Activated CD4-positive, alpha-beta T cell treated with anti-CD3 and anti-CD28 coated beads, Interleukin-2, amount 10 ng/mL, durations not matched to agents 7 days and 5 days (primary cell): ENCODE results near the gene NDOR1. TPM values are rescaled to one million over a fixed set of nuclear protein-coding genes. Genes with fewer than 3 reads are reported as not detected.
"Not testable (repeated sequence)": the region's sequence is repeated elsewhere in the genome, so short reads cannot be mapped to it uniquely, and the experiment has no call there.

Experiments
- CTCF ChIA-PET: fragments of 350-600 bp; sonication (Branson Sonifier 250); formaldehyde crosslinking; loops from one replicate; lab custom pipeline; 2021; ENCODE audit warnings: antibody characterized with exemption; lab: Charles Lee
- POLR2A ChIA-PET: fragments of 350-600 bp; sonication (Branson Sonifier 250); formaldehyde crosslinking; loops from one replicate; lab custom pipeline; 2021; ENCODE audit warnings: antibody characterized with exemption; lab: Charles Lee
- DNase-seq: peaks from one replicate; pipeline ENCODE4 v3.0.0-alpha.2; 2020
- H3K27ac Mint-ChIP-seq: one replicate; pipeline ENCODE4 v1.8.0; 2021; ENCODE audit warnings: mild to moderate bottlenecking, moderate library complexity, mixed read lengths
- H3K27me3 Mint-ChIP-seq: one replicate; pipeline ENCODE4 v1.8.0; 2021; ENCODE audit warnings: mixed read lengths
- H3K36me3 Mint-ChIP-seq: one replicate; pipeline ENCODE4 v1.8.0; 2021; ENCODE audit warnings: low read depth, mixed read lengths
- H3K4me1 Mint-ChIP-seq: one replicate; pipeline ENCODE4 v1.8.0; 2021; ENCODE audit warnings: mixed read lengths
- H3K4me3 Mint-ChIP-seq: one replicate; pipeline ENCODE4 v1.8.0; 2021; ENCODE audit warnings: mild to moderate bottlenecking, moderate library complexity, mixed read lengths
- H3K9me3 Mint-ChIP-seq: one replicate; pipeline ENCODE4 v1.8.0; 2021; ENCODE audit warnings: mixed read lengths
- total RNA-seq, 2 experiments: library from RNA; stranded (reverse); gene quantifications; one replicate each; pipeline ENCODE4 v1.2.3, GENCODE V29; 2021

NDOR1 gene
- total RNA-seq, 2 experiments from 2014 or later = 38.4 to 44.2 TPM

GRCh38 chr9:137236238-137236935 is 30.9 kb downstream of the NDOR1 start:
- Mint-ChIP-seq H3K27me3 (no peaks in the 10 kb centered on the region), H3K27ac (no peak overlapping the region), H3K4me1 (peaks cover 14% of the 10 kb centered on the region), H3K36me3 (peaks cover 3% of the 10 kb centered on the region), H3K4me3 (no peak overlapping the region), H3K9me3 (no peaks in the 10 kb centered on the region)
- peak; percentile 91 for DNase-seq
- POLR2A ChIA-PET = interaction anchor here (0.5 kb wide), 1 partner anchor 115 kb away, joined by 3 read pairs; no protein-coding TSS in a partner anchor
- CTCF ChIA-PET = interaction anchor here (0.6 to 6.5 kb wide), 42 partner anchors 9 to 449 kb away, joined by 3 to 65 read pairs (median 4); partner anchors contain the start of genes CYSRT1, FUT7, LRRC26 and MAN1B1

- no peak for DNase-seq
- Mint-ChIP-seq H3K27ac (no peak overlapping the region), H3K36me3 (peaks cover 6% of the 10 kb centered on the region), H3K27me3 (no peaks in the 10 kb centered on the region), H3K4me3 (no peak overlapping the region), H3K9me3 (no peaks in the 10 kb centered on the region), H3K4me1 (peaks cover 14% of the 10 kb centered on the region)
- ChIA-PET CTCF (interaction anchor here (0.6 to 6.5 kb wide), 41 partner anchors 8 to 450 kb away, joined by 3 to 65 read pairs (median 4); partner anchors contain the start of genes CYSRT1, FUT7, LRRC26 and MAN1B1), POLR2A (no interaction called here)
Observed at GRCh38 chr9:137236936-137237421, 31.5 kb downstream of the NDOR1 start.

- Mint-ChIP-seq H3K27me3 (no peaks in the 10 kb centered on the region), H3K36me3 (peaks cover 16% of the 10 kb centered on the region), H3K4me1 (peaks cover 24% of the 10 kb centered on the region), H3K27ac (no peak overlapping the region), H3K9me3 (no peaks in the 10 kb centered on the region), H3K4me3 (no peak overlapping the region)
- DNase-seq = no peak
- CTCF ChIA-PET = interaction anchor here (1.1 to 6.5 kb wide), 10 partner anchors 9 to 209 kb away, joined by 3 to 65 read pairs (median 8); partner anchors contain the start of genes CYSRT1, NELFB, NPDC1 and RNF208
- POLR2A ChIA-PET = interaction anchor here (0.6 kb wide), 1 partner anchor 151 kb away, joined by 6 read pairs; the partner anchor contains the start of gene MAN1B1
Observed at GRCh38 chr9:137237759-137238726, 32.5 kb downstream of the NDOR1 start.

- H3K4me3 Mint-ChIP-seq = peak overlapping the region; percentile 74
- H3K27me3 Mint-ChIP-seq, POLR2A ChIA-PET, DNase-seq, H3K9me3 Mint-ChIP-seq: not testable (repeated sequence)
- H3K4me1 Mint-ChIP-seq = peaks cover 33% of the 10 kb centered on the region
- CTCF ChIA-PET = interaction anchor here (0.7 to 6.5 kb wide), 7 partner anchors 15 to 144 kb away, joined by 3 to 65 read pairs (median 3); partner anchors contain the start of genes CYSRT1, NELFB, RNF208 and RNF224
- peaks cover 24% of the 10 kb centered on the region for H3K36me3 Mint-ChIP-seq
- H3K27ac Mint-ChIP-seq = peak overlapping the region; percentile 85
Observed at GRCh38 chr9:137239541-137240200, 34.2 kb downstream of the NDOR1 start.

GRCh38 chr9:137240318-137240840 is 34.9 kb downstream of the NDOR1 start:
- DNase-seq = peak; percentile 75
- H3K27ac Mint-ChIP-seq = peak overlapping the region; percentile 85

GRCh38 chr9:137240841-137241489 is 35.5 kb downstream of the NDOR1 start, which contains the start of gene TUBB4B:
Gene TUBB4B (plus strand): TSS chr9:137241287. CDS start chr9:137241361, 74 bp downstream.
- ChIA-PET CTCF (interaction anchor here (0.6 to 6.5 kb wide), 9 partner anchors 13 to 206 kb away, joined by 3 to 65 read pairs (median 3); partner anchors contain the start of genes CYSRT1, MAN1B1, NELFB and RNF208), POLR2A (interaction anchor here (0.6 to 1.4 kb wide), 12 partner anchors 13 to 348 kb away, joined by 3 to 11 read pairs (median 4); partner anchors contain the start of genes EXD3, MAN1B1, NELFB and NOXA1)
- Mint-ChIP-seq H3K9me3 (no peaks in the 10 kb centered on the region), H3K27ac (peak within 1 kb of the TSS; percentile 92), H3K4me3 (peak within 1 kb of the TSS; percentile 88), H3K27me3 (no peaks in the 10 kb centered on the region), H3K36me3 (peaks cover 24% of the 10 kb centered on the region), H3K4me1 (peaks cover 33% of the 10 kb centered on the region)
- DNase-seq = peak; percentile 98

More at GRCh38 chr9:137240318-137240840, 34.9 kb downstream of the NDOR1 start:
- peak overlapping the region; percentile 74 for H3K4me3 Mint-ChIP-seq
- CTCF ChIA-PET = interaction anchor here (0.6 to 6.5 kb wide), 10 partner anchors 14 to 205 kb away, joined by 3 to 65 read pairs (median 3); partner anchors contain the start of genes CYSRT1, MAN1B1, NELFB and RNF208
- H3K4me1 Mint-ChIP-seq = peaks cover 33% of the 10 kb centered on the region
- no peaks in the 10 kb centered on the region for H3K27me3 Mint-ChIP-seq
- POLR2A ChIA-PET = interaction anchor here (0.6 to 1.4 kb wide), 12 partner anchors 13 to 349 kb away, joined by 3 to 11 read pairs (median 4); partner anchors contain the start of genes EXD3, MAN1B1, NELFB and NOXA1
- peaks cover 24% of the 10 kb centered on the region for H3K36me3 Mint-ChIP-seq
- H3K9me3 Mint-ChIP-seq = no peaks in the 10 kb centered on the region

- Mint-ChIP-seq H3K36me3 (peaks cover 24% of the 10 kb centered on the region), H3K4me3 (peak overlapping the region; percentile 87), H3K9me3 (no peaks in the 10 kb centered on the region), H3K4me1 (peaks cover 33% of the 10 kb centered on the region), H3K27me3 (no peaks in the 10 kb centered on the region), H3K27ac (peak overlapping the region; percentile 88)
- DNase-seq = peak; percentile 65
- CTCF ChIA-PET = interaction anchor here (1.0 to 6.5 kb wide), 8 partner anchors 12 to 212 kb away, joined by 3 to 65 read pairs (median 5); partner anchors contain the start of genes CYSRT1, MAN1B1, NELFB and RNF208
- POLR2A ChIA-PET = interaction anchor here (0.8 to 1.4 kb wide), 9 partner anchors 13 to 220 kb away, joined by 3 to 11 read pairs (median 4); partner anchors contain the start of genes MAN1B1, NELFB and NRARP
Observed at GRCh38 chr9:137241490-137242268, 36.2 kb downstream of the NDOR1 start.

- ChIA-PET POLR2A (interaction anchor here (0.6 to 1.4 kb wide), 3 partner anchors 12 to 156 kb away, joined by 3 to 6 read pairs (median 3); partner anchors contain the start of genes MAN1B1 and NELFB), CTCF (interaction anchor here (1.0 to 4.6 kb wide), 5 partner anchors 12 to 213 kb away, joined by 3 to 19 read pairs (median 5); partner anchors contain the start of gene NELFB)
- DNase-seq = no peak
- no peaks in the 10 kb centered on the region for H3K9me3 Mint-ChIP-seq
- H3K36me3 Mint-ChIP-seq = peaks cover 24% of the 10 kb centered on the region
- H3K4me3 Mint-ChIP-seq = peak overlapping the region; percentile 87
- H3K27me3 Mint-ChIP-seq = no peaks in the 10 kb centered on the region
- H3K4me1 Mint-ChIP-seq = peaks cover 33% of the 10 kb centered on the region
- H3K27ac Mint-ChIP-seq = peak overlapping the region; percentile 88
Observed at GRCh38 chr9:137242269-137243203, 37.0 kb downstream of the NDOR1 start.

GRCh38 chr9:137243266-137243625 is 37.7 kb downstream of the NDOR1 start:
- H3K27ac Mint-ChIP-seq, H3K9me3 Mint-ChIP-seq, DNase-seq, H3K27me3 Mint-ChIP-seq: not testable (repeated sequence)
- Mint-ChIP-seq H3K4me1 (peaks cover 31% of the 10 kb centered on the region), H3K36me3 (peaks cover 24% of the 10 kb centered on the region), H3K4me3 (peak overlapping the region; percentile 87)
- ChIA-PET CTCF (interaction anchor here (1.0 to 4.6 kb wide), 3 partner anchors 11 to 48 kb away, joined by 3 to 19 read pairs (median 5); partner anchors contain the start of gene NELFB), POLR2A (interaction anchor here (0.6 kb wide), 1 partner anchor 21 kb away, joined by 3 read pairs; no protein-coding TSS in a partner anchor)
